Upper lobe of left lung (tissue), 4 donors: ENCODE data around the gene ELN.

Experiments used
- POLR2A ChIP-seq, 4 donors: fragments of 450-650 bp; IDR thresholded peaks; one replicate each; pipeline ENCODE4 v1.5.1; 2016 to 2017; ENCODE audit warnings: antibody characterized with exemption in 4 of 4, mild to moderate bottlenecking in 2 of 4
- POLR2AphosphoS5 ChIP-seq, 2 donors: sonication (generic); formaldehyde crosslinking; IDR thresholded peaks; one replicate each; pipeline ENCODE4 v1.5.1; 2017; ENCODE audit warnings: antibody characterized with exemption in 2 of 2
- TF ChIP-seq, protein P1 (sequence below), 6 experiments: fragments of 450-650 bp in 4 of 6; fragments of 200-600 bp in 2 of 6; sonication (generic) in 2 of 6; IDR thresholded peaks; one replicate each; pipeline ENCODE4 v1.5.1; 2016 to 2019; ENCODE audit warnings: antibody characterized with exemption in 6 of 6

DNA sequence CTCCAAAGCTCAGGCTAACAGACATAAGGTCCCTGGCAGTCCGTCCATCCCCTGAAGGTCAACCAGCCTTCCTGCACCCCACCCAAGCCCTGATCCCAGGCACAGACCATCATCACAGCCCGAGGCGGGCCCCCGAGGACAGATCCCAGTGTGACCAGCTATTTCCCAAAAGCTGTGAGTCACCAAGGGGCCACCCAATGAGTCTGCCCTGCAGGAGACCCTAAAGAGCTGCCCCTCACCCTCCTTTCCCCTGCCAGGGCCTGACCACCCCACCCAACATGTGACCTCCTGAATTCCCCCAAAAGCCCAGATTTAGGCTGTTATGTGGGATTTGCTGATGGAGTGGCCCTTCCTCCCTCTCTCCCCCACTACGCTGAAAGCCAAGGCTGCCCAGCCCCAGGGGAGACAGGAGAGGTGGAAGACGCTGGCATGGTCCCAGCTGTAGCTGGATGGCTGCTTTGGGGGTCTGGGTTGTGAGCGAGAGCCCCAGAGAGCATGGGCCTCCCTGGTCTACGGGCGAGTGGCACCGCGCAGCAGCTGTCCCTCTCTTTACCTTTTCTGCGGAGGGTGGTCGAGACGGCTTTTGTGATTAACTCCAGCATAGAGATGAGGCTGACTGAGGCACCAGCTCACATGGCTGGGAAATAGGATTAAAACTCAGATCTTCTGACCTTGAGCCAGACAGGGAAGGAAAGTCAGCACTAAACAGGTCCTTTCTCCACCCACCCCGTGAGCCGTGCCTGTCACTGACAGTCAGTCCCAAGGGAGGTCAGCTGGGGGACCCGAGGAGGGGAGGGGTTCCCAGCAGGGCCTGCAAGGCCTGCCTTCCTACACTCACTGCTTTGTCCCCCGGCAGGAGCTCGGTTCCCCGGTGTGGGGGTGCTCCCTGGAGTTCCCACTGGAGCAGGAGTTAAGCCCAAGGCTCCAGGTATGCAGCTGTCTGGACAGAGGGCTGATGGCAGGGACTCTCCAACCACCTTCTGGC lies 16.7 kb downstream of the ELN start:
- TF ChIP-seq, protein P1, sequence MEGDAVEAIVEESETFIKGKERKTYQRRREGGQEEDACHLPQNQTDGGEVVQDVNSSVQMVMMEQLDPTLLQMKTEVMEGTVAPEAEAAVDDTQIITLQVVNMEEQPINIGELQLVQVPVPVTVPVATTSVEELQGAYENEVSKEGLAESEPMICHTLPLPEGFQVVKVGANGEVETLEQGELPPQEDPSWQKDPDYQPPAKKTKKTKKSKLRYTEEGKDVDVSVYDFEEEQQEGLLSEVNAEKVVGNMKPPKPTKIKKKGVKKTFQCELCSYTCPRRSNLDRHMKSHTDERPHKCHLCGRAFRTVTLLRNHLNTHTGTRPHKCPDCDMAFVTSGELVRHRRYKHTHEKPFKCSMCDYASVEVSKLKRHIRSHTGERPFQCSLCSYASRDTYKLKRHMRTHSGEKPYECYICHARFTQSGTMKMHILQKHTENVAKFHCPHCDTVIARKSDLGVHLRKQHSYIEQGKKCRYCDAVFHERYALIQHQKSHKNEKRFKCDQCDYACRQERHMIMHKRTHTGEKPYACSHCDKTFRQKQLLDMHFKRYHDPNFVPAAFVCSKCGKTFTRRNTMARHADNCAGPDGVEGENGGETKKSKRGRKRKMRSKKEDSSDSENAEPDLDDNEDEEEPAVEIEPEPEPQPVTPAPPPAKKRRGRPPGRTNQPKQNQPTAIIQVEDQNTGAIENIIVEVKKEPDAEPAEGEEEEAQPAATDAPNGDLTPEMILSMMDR (IDR thresholded peaks at IDR 0.05): no peak
- TF ChIP-seq POLR2AphosphoS5 (IDR thresholded peaks at IDR 0.05) (no peak), POLR2A (IDR thresholded peaks at IDR 0.05) (no peak)
